Activated CD4-positive, alpha-beta T cell treated with anti-CD3 and anti-CD28 coated beads, Interleukin-2, amount 10 ng/mL, durations not matched to agents 7 days and 5 days (primary cell): ENCODE data around the gene PCDH19. TPM values are rescaled to one million over a fixed set of nuclear protein-coding genes. Genes with fewer than 3 reads are reported as not detected.

Experiments
- CTCF ChIA-PET: fragments of 350-600 bp; sonication (Branson Sonifier 250); formaldehyde crosslinking; loops from one replicate; lab custom pipeline; 2021; ENCODE audit warnings: antibody characterized with exemption; lab: Charles Lee
- POLR2A ChIA-PET: fragments of 350-600 bp; sonication (Branson Sonifier 250); formaldehyde crosslinking; loops from one replicate; lab custom pipeline; 2021; ENCODE audit warnings: antibody characterized with exemption; lab: Charles Lee
- DNase-seq: peaks from one replicate; pipeline ENCODE4 v3.0.0-alpha.2; 2020
- H3K27ac Mint-ChIP-seq: one replicate; pipeline ENCODE4 v1.8.0; 2021; ENCODE audit warnings: mild to moderate bottlenecking, moderate library complexity, mixed read lengths
- H3K27me3 Mint-ChIP-seq: one replicate; pipeline ENCODE4 v1.8.0; 2021; ENCODE audit warnings: mixed read lengths
- H3K36me3 Mint-ChIP-seq: one replicate; pipeline ENCODE4 v1.8.0; 2021; ENCODE audit warnings: low read depth, mixed read lengths
- H3K4me1 Mint-ChIP-seq: one replicate; pipeline ENCODE4 v1.8.0; 2021; ENCODE audit warnings: mixed read lengths
- H3K4me3 Mint-ChIP-seq: one replicate; pipeline ENCODE4 v1.8.0; 2021; ENCODE audit warnings: mild to moderate bottlenecking, moderate library complexity, mixed read lengths
- H3K9me3 Mint-ChIP-seq: one replicate; pipeline ENCODE4 v1.8.0; 2021; ENCODE audit warnings: mixed read lengths
- total RNA-seq, 2 experiments: library from RNA; stranded (reverse); gene quantifications; one replicate each; pipeline ENCODE4 v1.2.3, GENCODE V29; 2021

The PCDH19 gene
- total RNA-seq, 2 experiments from 2014 or later: not detected

- H3K36me3 Mint-ChIP-seq: no peaks in the 10 kb centered on the region
- H3K27me3 Mint-ChIP-seq: no peaks in the 10 kb centered on the region
- H3K9me3 Mint-ChIP-seq: no peaks in the 10 kb centered on the region
- ChIA-PET CTCF (no interaction called here), POLR2A (no interaction called here)
- no peak overlapping the region for H3K4me3 Mint-ChIP-seq
- no peak for DNase-seq
- H3K27ac Mint-ChIP-seq: no peak overlapping the region
- H3K4me1 Mint-ChIP-seq: no peaks in the 10 kb centered on the region
Measured at GRCh38 chrX:100247826-100248225, 162.2 kb downstream of the PCDH19 start.

- Mint-ChIP-seq H3K9me3 (no peaks in the 10 kb centered on the region), H3K4me3 (no peak overlapping the region)
- CTCF ChIA-PET: no interaction called here
Measured at GRCh38 chrX:100244681-100245080, 165.4 kb downstream of the PCDH19 start.

More at GRCh38 chrX:100244681-100245080, 165.4 kb downstream of the PCDH19 start:
- Mint-ChIP-seq H3K27ac (no peak overlapping the region), H3K27me3 (no peaks in the 10 kb centered on the region), H3K4me1 (no peaks in the 10 kb centered on the region), H3K36me3 (no peaks in the 10 kb centered on the region)
- no peak for DNase-seq
- POLR2A ChIA-PET: no interaction called here

Other genes with a start within 250 kb of the PCDH19 start
- gene TNMD, start 174.7 kb upstream of the PCDH19 start, total RNA-seq: not detected
- gene TSPAN6, start 226.5 kb upstream of the PCDH19 start, total RNA-seq: not detected
- gene SRPX2, start 233.9 kb upstream of the PCDH19 start, total RNA-seq: not detected